ENCODE measurements around the gene ADGRG1.

The ADGRG1 gene

GRCh38 chr16:57694725-57695679 is 66.6 kb downstream of the ADGRG1 start, which contains the start of gene DRC7:
Gene DRC7, plus strand, starts transcription at chr16:57694806. Its CDS starts 3,144 bp downstream, at chr16:57697950.
- Histone ChIP-seq H3K4me3 (peak within 1 kb of the TSS; percentile 62), H3K9ac (0 out of 2 replicates have a peak within 1 kb of the TSS, but pooled peaks have one; percentile 40), H3K27ac (0 out of 2 replicates have a peak within 1 kb of the TSS, but pooled peaks have one; percentile 29), H3K4me2 (peak within 1 kb of the TSS; percentile 85), H3K9me3 (no peaks in the 10 kb centered on the region), H3K4me1 (peaks cover 53% of the 10 kb centered on the region), H3K36me3 (no peaks in the 10 kb centered on the region), H3K27me3 (no peaks in the 10 kb centered on the region), H4K20me1 (no peaks in the 10 kb centered on the region)
- TF ChIP-seq Cebpa-rat (IDR thresholded peaks at IDR 0.05), result no peak

- Histone ChIP-seq H3K27me3 (no peaks in the 10 kb centered on the region), H3K27ac (0 out of 2 replicates have a peak overlapping the region, but pooled peaks have one; percentile 6), H3K4me2 (peak overlapping the region; percentile 85), H3K36me3 (no peaks in the 10 kb centered on the region), H4K20me1 (no peaks in the 10 kb centered on the region), H3K9me3 (no peaks in the 10 kb centered on the region), H3K9ac (no peak overlapping the region), H3K4me3 (no peak overlapping the region), H3K4me1 (peaks cover 46% of the 10 kb centered on the region)
- TF ChIP-seq Cebpa-rat (IDR thresholded peaks at IDR 0.05), result no peak
These were observed 67.2 kb downstream of the ADGRG1 start for GRCh38 chr16:57695680-57696069.

- Histone ChIP-seq H3K4me2 (no peak overlapping the region), H3K36me3 (no peaks in the 10 kb centered on the region), H4K20me1 (no peaks in the 10 kb centered on the region), H3K27me3 (no peaks in the 10 kb centered on the region), H3K9me3 (no peaks in the 10 kb centered on the region), H3K4me1 (peaks cover 40% of the 10 kb centered on the region), H3K27ac (no peak overlapping the region), H3K4me3 (no peak overlapping the region), H3K9ac (no peak overlapping the region)
- TF ChIP-seq Cebpa-rat (IDR thresholded peaks at IDR 0.05), result no peak
These were observed 67.8 kb downstream of the ADGRG1 start for GRCh38 chr16:57696240-57696639.

GRCh38 chr16:57697896-57698537 is 69.6 kb downstream of the ADGRG1 start:
- Histone ChIP-seq H3K27me3 (no peaks in the 10 kb centered on the region), H3K4me1 (peaks cover 27% of the 10 kb centered on the region), H3K36me3 (no peaks in the 10 kb centered on the region), H3K27ac (no peak overlapping the region), H3K4me2 (no peak overlapping the region), H3K9me3 (no peaks in the 10 kb centered on the region), H4K20me1 (no peaks in the 10 kb centered on the region), H3K9ac (no peak overlapping the region), H3K4me3 (no peak overlapping the region)
- no peak for TF ChIP-seq Cebpa-rat (IDR thresholded peaks at IDR 0.05)

- Histone ChIP-seq H3K27ac (no peak overlapping the region), H3K9me3 (no peaks in the 10 kb centered on the region), H3K9ac (no peak overlapping the region), H3K4me2 (no peak overlapping the region), H3K4me3 (no peak overlapping the region), H3K4me1 (peaks cover 25% of the 10 kb centered on the region), H3K27me3 (no peaks in the 10 kb centered on the region), H4K20me1 (no peaks in the 10 kb centered on the region), H3K36me3 (no peaks in the 10 kb centered on the region)
- no peak for TF ChIP-seq Cebpa-rat (IDR thresholded peaks at IDR 0.05)
These were observed 70.5 kb downstream of the ADGRG1 start for GRCh38 chr16:57698812-57699405.

- TF ChIP-seq Cebpa-rat (IDR thresholded peaks at IDR 0.05), result no peak
- H3K27ac ChIP-seq, result no peak overlapping the region
- H3K36me3 ChIP-seq, result no peaks in the 10 kb centered on the region
- no peak overlapping the region for H3K4me3 ChIP-seq
- no peak overlapping the region for H3K4me2 ChIP-seq
- H4K20me1 ChIP-seq, result no peaks in the 10 kb centered on the region
- H3K27me3 ChIP-seq, result no peaks in the 10 kb centered on the region
- no peaks in the 10 kb centered on the region for H3K9me3 ChIP-seq
- peaks cover 19% of the 10 kb centered on the region for H3K4me1 ChIP-seq
- H3K9ac ChIP-seq, result no peak overlapping the region
These were observed 71.1 kb downstream of the ADGRG1 start for GRCh38 chr16:57699481-57699880.

- no peak overlapping the region for H3K9ac ChIP-seq
- TF ChIP-seq Cebpa-rat (IDR thresholded peaks at IDR 0.05), result no peak
- no peak overlapping the region for H3K4me2 ChIP-seq
- no peaks in the 10 kb centered on the region for H4K20me1 ChIP-seq
- H3K27ac ChIP-seq, result no peak overlapping the region
- no peak overlapping the region for H3K4me3 ChIP-seq
- H3K4me1 ChIP-seq, result peaks cover 15% of the 10 kb centered on the region
- H3K36me3 ChIP-seq, result no peaks in the 10 kb centered on the region
- no peaks in the 10 kb centered on the region for H3K27me3 ChIP-seq
- H3K9me3 ChIP-seq, result no peaks in the 10 kb centered on the region
These were observed 71.5 kb downstream of the ADGRG1 start for GRCh38 chr16:57699899-57700298.

- no peaks in the 10 kb centered on the region for H3K9me3 ChIP-seq
- no peak overlapping the region for H3K9ac ChIP-seq
- H3K27ac ChIP-seq, result no peak overlapping the region
- TF ChIP-seq Cebpa-rat (IDR thresholded peaks at IDR 0.05), result no peak
- 0 out of 2 replicates have a peak, but pooled peaks cover 6% of the 10 kb centered on the region for H3K4me1 ChIP-seq
- H3K4me2 ChIP-seq, result no peak overlapping the region
- no peaks in the 10 kb centered on the region for H3K27me3 ChIP-seq
- H4K20me1 ChIP-seq, result no peaks in the 10 kb centered on the region
- no peak overlapping the region for H3K4me3 ChIP-seq
- H3K36me3 ChIP-seq, result no peaks in the 10 kb centered on the region
These were observed 72.5 kb downstream of the ADGRG1 start for GRCh38 chr16:57700781-57701551.

- no peak overlapping the region for H3K27ac ChIP-seq
- no peak overlapping the region for H3K4me3 ChIP-seq
- H4K20me1 ChIP-seq, result no peaks in the 10 kb centered on the region
- TF ChIP-seq Cebpa-rat (IDR thresholded peaks at IDR 0.05), result no peak
- no peaks in the 10 kb centered on the region for H3K36me3 ChIP-seq
- H3K9ac ChIP-seq, result no peak overlapping the region
- H3K4me2 ChIP-seq, result no peak overlapping the region
- no peaks in the 10 kb centered on the region for H3K9me3 ChIP-seq
- H3K27me3 ChIP-seq, result no peaks in the 10 kb centered on the region
- 0 out of 2 replicates have a peak, but pooled peaks cover 6% of the 10 kb centered on the region for H3K4me1 ChIP-seq
These were observed 73.4 kb downstream of the ADGRG1 start for GRCh38 chr16:57701759-57702371.

All from BLaER1 (cell line).